Ovary (tissue), 3 donors: ENCODE data around the gene OR2L2.

ENCODE experiments used
- POLR2A ChIP-seq: fragments of 450-650 bp; IDR thresholded peaks from one replicate; pipeline ENCODE4 v1.6.1; 2017; ENCODE audit warnings: antibody characterized with exemption, mild to moderate bottlenecking, moderate library complexity
- TF ChIP-seq, protein P1 (sequence below), 3 donors: fragments of 450-650 bp in 2 of 3; fragments of 200-600 bp in 1 of 3; IDR thresholded peaks; one replicate each; pipeline versions ENCODE4 v1.5.1 to v1.8.0; 2016 to 2022; ENCODE audit warnings: antibody characterized with exemption in 3 of 3, mild to moderate bottlenecking in 1 of 3
- donor health status: DM: no; HTN: no; CAD: no.

DNA sequence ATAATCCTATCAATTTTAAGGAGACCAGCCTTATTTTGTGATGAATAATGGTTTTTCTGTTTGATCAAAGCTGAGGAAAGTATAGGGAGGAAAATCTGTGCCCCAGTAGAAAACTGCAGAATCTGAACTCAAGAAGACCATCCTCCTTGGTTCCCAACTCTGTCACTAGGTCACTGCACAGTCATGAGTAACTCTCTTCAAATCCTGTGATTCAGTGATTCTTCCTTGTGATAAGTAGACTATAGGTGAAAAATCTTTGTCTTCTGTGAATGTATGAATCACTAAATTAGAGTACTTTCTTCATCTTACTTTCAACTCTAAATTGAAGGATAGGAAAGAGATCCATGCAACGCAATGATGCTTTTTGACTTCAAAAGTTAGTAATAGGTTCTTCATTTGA, 29.7 kb upstream of the OR2L2 start:
- TF ChIP-seq POLR2A = no peak
- TF ChIP-seq, protein P1, sequence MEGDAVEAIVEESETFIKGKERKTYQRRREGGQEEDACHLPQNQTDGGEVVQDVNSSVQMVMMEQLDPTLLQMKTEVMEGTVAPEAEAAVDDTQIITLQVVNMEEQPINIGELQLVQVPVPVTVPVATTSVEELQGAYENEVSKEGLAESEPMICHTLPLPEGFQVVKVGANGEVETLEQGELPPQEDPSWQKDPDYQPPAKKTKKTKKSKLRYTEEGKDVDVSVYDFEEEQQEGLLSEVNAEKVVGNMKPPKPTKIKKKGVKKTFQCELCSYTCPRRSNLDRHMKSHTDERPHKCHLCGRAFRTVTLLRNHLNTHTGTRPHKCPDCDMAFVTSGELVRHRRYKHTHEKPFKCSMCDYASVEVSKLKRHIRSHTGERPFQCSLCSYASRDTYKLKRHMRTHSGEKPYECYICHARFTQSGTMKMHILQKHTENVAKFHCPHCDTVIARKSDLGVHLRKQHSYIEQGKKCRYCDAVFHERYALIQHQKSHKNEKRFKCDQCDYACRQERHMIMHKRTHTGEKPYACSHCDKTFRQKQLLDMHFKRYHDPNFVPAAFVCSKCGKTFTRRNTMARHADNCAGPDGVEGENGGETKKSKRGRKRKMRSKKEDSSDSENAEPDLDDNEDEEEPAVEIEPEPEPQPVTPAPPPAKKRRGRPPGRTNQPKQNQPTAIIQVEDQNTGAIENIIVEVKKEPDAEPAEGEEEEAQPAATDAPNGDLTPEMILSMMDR (IDR thresholded peaks at IDR 0.05) = no peak
